WTC11 (cell line): ENCODE results near the gene EBF3. TPM values are rescaled to one million over a fixed set of nuclear protein-coding genes. Genes with fewer than 3 reads are reported as not detected.

ENCODE experiments used
- ATAC-seq: fragments of 200-7000 bp; cut with Tn5 transposase; 2 replicates; pipeline ENCODE4 v1.10.0; 2021; ENCODE audit warnings: mild to moderate bottlenecking, moderate library complexity
- CTCF ChIA-PET: fragments of 300-600 bp; sonication (Branson Sonifier 250); formaldehyde crosslinking; loops from one replicate; lab custom pipeline; 2021; ENCODE audit warnings: antibody characterized with exemption; lab: Charles Lee
- POLR2A ChIA-PET: fragments of 350-600 bp; sonication (Branson Sonifier 250); formaldehyde crosslinking; loops from one replicate; lab custom pipeline; 2021; ENCODE audit warnings: antibody characterized with exemption; lab: Charles Lee
- DNase-seq: peaks from one replicate; pipeline ENCODE4 v3.0.0; 2021; ENCODE audit warnings: low spot score
- H3K27ac Mint-ChIP-seq: 2 replicates; pipeline ENCODE4 v1.8.0; 2021; ENCODE audit warnings: mixed read lengths
- H3K27me3 Mint-ChIP-seq: 2 replicates; pipeline ENCODE4 v1.8.0; 2021; ENCODE audit warnings: low read depth, mild to moderate bottlenecking, moderate library complexity, mixed read lengths
- H3K36me3 Mint-ChIP-seq: 2 replicates; pipeline ENCODE4 v1.8.0; 2021; ENCODE audit warnings: mixed read lengths
- H3K4me1 Mint-ChIP-seq: 2 replicates; pipeline ENCODE4 v1.8.0; 2022; ENCODE audit warnings: mixed read lengths
- H3K4me3 Mint-ChIP-seq: 2 replicates; pipeline ENCODE4 v1.8.0; 2021; ENCODE audit warnings: mild to moderate bottlenecking, moderate library complexity, mixed read lengths
- H3K9me3 Mint-ChIP-seq: 2 replicates; pipeline ENCODE4 v1.8.0; 2021; ENCODE audit warnings: mixed read lengths
- AR ChIP-seq: fragments of 250-450 bp; sonication (Bioruptor Pico); IDR thresholded peaks from 2 replicates; pipeline ENCODE4 v1.9.0; 2021; ENCODE audit warnings: mild to moderate bottlenecking
- ARID4B ChIP-seq: sonication (generic); formaldehyde crosslinking; IDR thresholded peaks from 2 replicates; pipeline ENCODE4 v1.8.0; 2023; ENCODE audit warnings: missing genetic modification reagents, mild to moderate bottlenecking, borderline replicate concordance
- ATF1 ChIP-seq: sonication (generic); formaldehyde crosslinking; IDR thresholded peaks from 2 replicates; pipeline ENCODE4 v1.8.1; 2023; ENCODE audit warnings: mild to moderate bottlenecking, moderate library complexity, missing genetic modification reagents
- E2F1 ChIP-seq: sonication (generic); formaldehyde crosslinking; IDR thresholded peaks from 2 replicates; pipeline ENCODE4 v1.8.0; 2022; ENCODE audit warnings: mild to moderate bottlenecking, missing genetic modification reagents
- PRRX2 ChIP-seq: fragments of 250-450 bp; sonication (Bioruptor Pico); IDR thresholded peaks from 2 replicates; pipeline ENCODE4 v1.8.0; 2021; ENCODE audit warnings: mild to moderate bottlenecking
- RELA ChIP-seq: sonication (generic); formaldehyde crosslinking; IDR thresholded peaks from 2 replicates; pipeline ENCODE4 v1.8.1; 2022; ENCODE audit warnings: missing genetic modification reagents, mild to moderate bottlenecking, borderline replicate concordance
- TP53 ChIP-seq: sonication (generic); formaldehyde crosslinking; IDR thresholded peaks from 2 replicates; pipeline ENCODE4 v1.8.1; 2023; ENCODE audit warnings: mild to moderate bottlenecking, missing genetic modification reagents
- ZBTB21 ChIP-seq: sonication (generic); formaldehyde crosslinking; IDR thresholded peaks from 2 replicates; pipeline ENCODE4 v1.8.1; 2023; ENCODE audit warnings: mild to moderate bottlenecking, missing genetic modification reagents, borderline replicate concordance
- ZNF138 ChIP-seq: sonication (generic); formaldehyde crosslinking; conservative IDR thresholded peaks from 2 replicates; pipeline ENCODE4 v1.8.1; 2022; ENCODE audit warnings: mild to moderate bottlenecking, moderate library complexity, missing genetic modification reagents
- ZNF232 ChIP-seq: sonication (generic); formaldehyde crosslinking; IDR thresholded peaks from 2 replicates; pipeline ENCODE4 v1.8.0; 2022; ENCODE audit warnings: mild to moderate bottlenecking, missing genetic modification reagents
- ZNF281 ChIP-seq: sonication (generic); formaldehyde crosslinking; IDR thresholded peaks from 2 replicates; pipeline ENCODE4 v1.8.0; 2023; ENCODE audit warnings: mild to moderate bottlenecking, missing genetic modification reagents
- ZNF423 ChIP-seq: fragments of 250-450 bp; sonication (Bioruptor Pico); IDR thresholded peaks from 2 replicates; pipeline ENCODE4 v2.1.2; 2022; ENCODE audit warnings: mild to moderate bottlenecking, moderate library complexity
- ZNF425 ChIP-seq: fragments of 250-450 bp; sonication (Bioruptor Pico); conservative IDR thresholded peaks from 2 replicates; pipeline ENCODE4 v1.9.0; 2021; ENCODE audit warnings: mild to moderate bottlenecking
- total RNA-seq: library from RNA; stranded (reverse); gene quantifications from 3 replicates; pipeline ENCODE4 v1.2.3, GENCODE V29; 2021

Gene EBF3
- total RNA-seq, 1 experiment from 2014 or later: 1.2 TPM

GRCh38 chr10:129912166-129912917 lies 51.7 kb downstream of the EBF3 start (continued):
- TF ChIP-seq ATF1 (CRISPR knock-in tag) (no peak), ZNF423 (CRISPR knock-in tag) (no peak)

GRCh38 chr10:129911451-129912165 lies 52.5 kb downstream of the EBF3 start:
- ATAC-seq: no peak
- Mint-ChIP-seq H3K4me3 (no peak overlapping the region), H3K27ac (no peak overlapping the region), H3K9me3 (no peaks in the 10 kb centered on the region), H3K4me1 (peaks cover 14% of the 10 kb centered on the region), H3K36me3 (no peaks in the 10 kb centered on the region), H3K27me3 (no peaks in the 10 kb centered on the region)
- TF ChIP-seq PRRX2 (CRISPR knock-in tag) (no peak), ZBTB21 (no peak), E2F1 (CRISPR knock-in tag) (no peak), TP53 (CRISPR knock-in tag) (no peak), ZNF425 (CRISPR knock-in tag) (no peak), ZNF281 (no peak), RELA (CRISPR knock-in tag) (no peak), ZNF232 (CRISPR knock-in tag) (no peak), ARID4B (CRISPR knock-in tag) (no peak), AR (CRISPR knock-in tag) (no peak), ZNF138 (CRISPR knock-in tag) (no peak)
- DNase-seq: peak; percentile 3
- ChIA-PET CTCF (interaction anchor here (1.3 kb wide), 2 partner anchors 18 to 23 kb away, joined by 3 read pairs; no protein-coding TSS in a partner anchor), POLR2A (no interaction called here)
